ENCODE data around the gene C10orf62.

The C10orf62 gene

DNA sequence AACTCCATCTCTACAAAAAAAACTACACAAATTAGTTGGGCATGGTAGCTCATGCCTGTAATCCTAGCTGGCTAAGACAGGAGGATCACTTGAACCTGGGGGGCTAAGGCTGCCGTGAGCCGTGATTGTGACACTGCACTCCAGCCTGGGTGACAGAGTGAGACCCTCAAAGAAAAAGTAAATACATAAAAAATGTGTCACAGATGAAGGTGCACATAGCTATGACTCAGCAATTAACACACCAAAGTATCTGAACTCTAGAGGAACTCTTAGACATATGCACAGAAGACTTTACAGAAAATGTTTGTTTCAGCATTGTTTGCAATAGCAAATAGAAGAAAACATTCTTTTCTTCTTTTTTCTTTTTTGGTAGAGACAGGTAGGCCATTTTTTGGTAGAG lies 8.3 kb downstream of the C10orf62 start:
- no peak for DNase-seq (ENCODE audit: extremely low read depth, low read depth)
- TF ChIP-seq, protein P1, sequence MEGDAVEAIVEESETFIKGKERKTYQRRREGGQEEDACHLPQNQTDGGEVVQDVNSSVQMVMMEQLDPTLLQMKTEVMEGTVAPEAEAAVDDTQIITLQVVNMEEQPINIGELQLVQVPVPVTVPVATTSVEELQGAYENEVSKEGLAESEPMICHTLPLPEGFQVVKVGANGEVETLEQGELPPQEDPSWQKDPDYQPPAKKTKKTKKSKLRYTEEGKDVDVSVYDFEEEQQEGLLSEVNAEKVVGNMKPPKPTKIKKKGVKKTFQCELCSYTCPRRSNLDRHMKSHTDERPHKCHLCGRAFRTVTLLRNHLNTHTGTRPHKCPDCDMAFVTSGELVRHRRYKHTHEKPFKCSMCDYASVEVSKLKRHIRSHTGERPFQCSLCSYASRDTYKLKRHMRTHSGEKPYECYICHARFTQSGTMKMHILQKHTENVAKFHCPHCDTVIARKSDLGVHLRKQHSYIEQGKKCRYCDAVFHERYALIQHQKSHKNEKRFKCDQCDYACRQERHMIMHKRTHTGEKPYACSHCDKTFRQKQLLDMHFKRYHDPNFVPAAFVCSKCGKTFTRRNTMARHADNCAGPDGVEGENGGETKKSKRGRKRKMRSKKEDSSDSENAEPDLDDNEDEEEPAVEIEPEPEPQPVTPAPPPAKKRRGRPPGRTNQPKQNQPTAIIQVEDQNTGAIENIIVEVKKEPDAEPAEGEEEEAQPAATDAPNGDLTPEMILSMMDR (IDR thresholded peaks at IDR 0.05; ENCODE audit: low read depth, low read length), result no peak

DNA sequence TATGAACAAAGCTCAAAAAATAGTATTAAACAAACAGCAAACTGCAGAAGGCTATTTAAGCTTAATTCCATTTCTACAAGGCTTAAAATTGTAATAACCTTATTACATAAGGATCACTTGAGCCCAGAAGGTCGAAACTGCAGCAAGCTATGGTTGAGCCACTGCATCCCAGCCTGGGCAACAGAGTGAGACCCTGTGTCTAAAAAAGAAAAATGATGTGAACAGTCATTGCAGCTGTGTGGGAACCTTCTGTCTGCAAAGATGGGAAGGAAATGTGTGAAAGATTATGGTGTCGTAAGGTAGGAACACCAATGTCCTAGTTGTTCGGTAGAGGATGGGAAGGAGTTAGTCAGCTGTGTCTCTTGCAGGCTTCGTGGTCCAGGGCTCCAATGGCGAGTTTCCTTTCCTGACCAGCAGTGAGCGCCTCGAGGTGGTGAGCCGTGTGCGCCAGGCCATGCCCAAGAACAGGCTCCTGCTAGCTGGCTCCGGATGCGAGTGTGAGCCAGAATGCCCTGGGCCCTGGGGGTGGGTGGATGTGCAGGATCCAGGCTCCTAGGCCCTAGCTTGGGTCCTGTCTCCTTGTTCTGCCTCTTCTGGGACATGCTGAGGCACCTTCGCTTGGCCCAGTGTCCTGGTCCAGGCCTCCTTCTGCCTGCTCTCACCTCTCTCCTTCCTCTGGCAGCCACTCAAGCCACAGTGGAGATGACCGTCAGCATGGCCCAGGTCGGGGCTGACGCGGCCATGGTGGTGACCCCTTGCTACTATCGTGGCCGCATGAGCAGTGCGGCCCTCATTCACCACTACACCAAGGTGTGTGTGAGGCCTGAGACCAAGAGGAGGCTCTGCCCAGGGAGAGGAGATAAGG lies 9.1 kb downstream of the C10orf62 start:
- no peak for DNase-seq (ENCODE audit: extremely low read depth, low read depth)

DNA sequence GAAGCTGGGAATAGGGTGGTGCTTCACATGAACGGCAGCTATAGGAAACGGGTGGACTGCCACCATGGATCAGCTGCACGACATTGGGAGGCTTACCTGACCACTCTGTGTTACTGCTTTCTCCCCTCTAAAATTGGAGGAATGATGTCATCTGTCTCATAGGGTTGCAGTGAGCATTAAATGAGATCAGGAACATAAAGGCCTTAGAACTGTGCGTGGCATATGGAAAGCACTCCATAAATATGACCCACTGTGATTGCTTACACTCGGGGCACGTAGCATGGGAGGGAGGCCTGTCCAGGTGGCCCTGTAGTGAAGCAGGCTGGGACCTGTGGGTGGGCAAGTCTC lies 9.7 kb downstream of the C10orf62 start:
- DNase-seq (ENCODE audit: extremely low read depth, low read depth), result no peak
- TF ChIP-seq, protein P1 (IDR thresholded peaks at IDR 0.05; ENCODE audit: low read depth, low read length), result no peak

More for the DNA sequence above, 9.1 kb downstream of the C10orf62 start:
- TF ChIP-seq, protein P1 (IDR thresholded peaks at IDR 0.05; ENCODE audit: low read depth, low read length), result no peak

DNA sequence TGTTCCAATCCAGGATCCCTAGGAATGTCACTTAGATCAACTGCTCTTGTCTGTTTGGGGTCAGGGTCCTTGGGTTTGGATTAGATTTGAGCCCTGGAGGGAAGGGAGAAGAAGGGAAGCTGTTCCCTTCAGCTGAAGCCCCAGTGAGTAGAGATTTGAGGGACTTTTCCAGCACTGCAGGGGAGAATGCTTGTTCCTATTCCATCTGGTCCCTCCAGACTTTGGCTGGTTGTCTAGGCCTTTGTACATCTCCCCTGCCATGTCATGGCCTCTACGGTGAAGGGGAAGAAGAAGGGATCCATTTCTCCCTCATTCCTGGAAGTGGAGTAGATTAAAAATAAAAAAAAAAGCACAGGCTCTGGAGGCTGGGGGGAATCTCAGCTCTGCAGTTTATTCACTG lies 11.1 kb downstream of the C10orf62 start:
- TF ChIP-seq, protein P1 (IDR thresholded peaks at IDR 0.05; ENCODE audit: low read depth, low read length), result no peak
- no peak for DNase-seq (ENCODE audit: extremely low read depth, low read depth)

DNA sequence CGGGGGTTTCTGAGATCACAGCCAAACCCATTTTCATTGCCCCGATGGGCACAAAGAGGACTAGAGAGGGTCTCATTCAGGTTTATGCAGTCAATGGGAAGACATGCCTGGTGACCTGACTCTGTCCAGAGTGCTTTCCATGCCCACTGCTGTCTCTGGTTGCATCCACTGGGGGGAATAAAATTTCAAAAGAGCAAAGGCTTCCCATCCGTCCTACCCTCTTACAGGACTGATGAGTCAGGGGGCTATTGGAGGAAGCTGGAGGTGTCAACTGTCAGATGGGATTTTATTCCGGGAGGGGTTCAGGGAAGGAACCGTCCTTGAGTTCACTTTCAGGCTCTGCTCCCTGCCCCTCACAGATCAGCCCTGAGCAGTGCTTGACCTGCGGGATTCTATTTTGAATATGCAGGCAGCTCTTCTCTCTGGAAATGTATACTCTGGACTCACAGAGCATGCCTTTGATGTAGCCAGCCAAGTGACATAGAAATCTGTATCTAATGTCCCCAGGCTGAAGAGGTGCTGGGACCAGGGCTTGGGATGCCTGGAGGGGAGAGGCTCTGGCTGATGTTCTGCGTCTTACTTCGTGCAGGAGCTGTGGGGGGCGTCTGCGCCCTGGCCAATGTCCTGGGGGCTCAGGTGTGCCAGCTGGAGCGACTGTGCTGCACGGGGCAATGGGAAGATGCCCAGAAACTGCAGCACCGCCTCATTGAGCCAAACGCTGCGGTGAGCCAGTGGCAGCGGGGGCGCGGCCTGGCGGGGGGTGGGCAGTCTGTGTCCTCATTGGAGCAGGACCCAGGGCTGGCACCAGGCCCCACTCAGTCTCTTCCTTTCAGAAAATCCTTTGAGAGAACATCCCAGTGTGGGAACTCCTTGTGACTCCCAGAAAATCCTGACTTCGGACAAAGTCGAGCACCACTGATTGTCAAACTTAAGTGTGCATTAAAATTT lies 12.0 kb downstream of the C10orf62 start:
- no peak for DNase-seq (ENCODE audit: extremely low read depth, low read depth)
- TF ChIP-seq, protein P1 (IDR thresholded peaks at IDR 0.05; ENCODE audit: low read depth, low read length), result no peak

DNA sequence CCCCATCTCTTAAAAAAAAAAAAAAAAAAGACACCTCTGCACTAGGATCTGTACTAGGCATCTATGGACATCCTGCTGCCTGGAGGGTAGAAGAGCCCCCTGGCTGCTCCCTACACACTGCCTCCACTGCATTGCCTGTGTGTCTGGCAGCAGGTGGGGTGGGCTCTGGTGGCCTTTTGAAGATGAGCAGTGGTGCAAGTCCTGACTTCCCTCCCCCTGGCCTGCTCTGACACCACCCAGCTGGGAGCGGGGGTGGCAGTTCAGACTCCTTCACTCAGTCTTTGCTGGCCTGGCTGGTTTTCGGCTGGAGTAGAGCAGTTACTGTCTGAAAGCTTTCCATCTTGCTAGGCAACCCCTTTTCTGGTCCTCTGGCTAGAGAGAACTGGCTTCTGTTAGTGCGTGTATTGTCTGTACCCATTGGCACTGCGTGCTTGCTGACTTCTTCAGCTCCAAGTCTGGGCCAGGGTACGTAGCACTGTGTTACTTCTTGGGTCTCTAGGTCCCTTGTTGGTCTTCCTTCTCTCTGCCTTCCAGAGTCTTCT lies 17.6 kb downstream of the C10orf62 start:
- no peak for DNase-seq (ENCODE audit: extremely low read depth, low read depth)
- TF ChIP-seq, protein P1 (IDR thresholded peaks at IDR 0.05; ENCODE audit: low read depth, low read length), result no peak
